Inferior parietal cortex (tissue), 1 donor: ENCODE results near the gene SLC17A2.
"Not testable (repeated sequence)": the region's sequence is repeated elsewhere in the genome, so short reads cannot be mapped to it uniquely, and the experiment has no call there.

Experiments
- DNase-seq: peaks from one replicate; pipeline ENCODE4 v3.0.0-alpha.2; 2016; ENCODE audit errors: extremely low spot score

Gene SLC17A2

DNA sequence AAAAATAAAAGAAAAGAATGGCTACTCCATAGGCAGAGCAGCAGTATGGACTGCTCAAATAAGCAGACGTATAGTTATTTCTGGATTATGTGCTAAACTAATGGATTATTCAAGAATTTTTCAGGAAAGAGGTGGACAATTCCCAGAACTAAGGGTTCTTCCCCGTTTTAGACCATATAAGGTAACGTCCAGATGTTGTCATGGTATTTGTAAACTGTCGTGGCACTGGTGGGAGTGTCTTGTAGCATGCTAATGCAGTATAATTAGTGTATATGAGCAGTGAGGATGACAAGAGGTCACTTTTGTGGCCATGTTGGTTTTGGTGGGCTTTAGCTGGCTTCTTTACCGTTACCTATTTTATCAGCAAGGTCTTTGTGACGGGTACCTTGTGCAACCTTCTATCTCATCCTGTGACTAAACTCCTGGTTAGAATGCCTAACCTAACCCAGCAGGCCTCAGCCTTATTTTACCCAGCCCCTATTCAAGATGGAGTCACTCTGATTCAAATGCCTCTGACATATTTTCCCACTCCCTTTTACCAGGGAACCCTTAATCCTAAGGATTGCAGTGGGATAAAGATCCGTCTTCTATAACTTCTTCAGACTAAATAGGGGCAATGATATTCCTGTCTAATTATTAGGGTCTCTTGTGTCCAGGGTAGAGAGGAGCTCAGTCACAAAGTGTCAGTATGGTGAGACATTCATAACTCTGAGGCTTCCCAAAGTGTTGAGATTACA is 21.0 kb upstream of the SLC17A2 start:
- DNase-seq: no peak

DNA sequence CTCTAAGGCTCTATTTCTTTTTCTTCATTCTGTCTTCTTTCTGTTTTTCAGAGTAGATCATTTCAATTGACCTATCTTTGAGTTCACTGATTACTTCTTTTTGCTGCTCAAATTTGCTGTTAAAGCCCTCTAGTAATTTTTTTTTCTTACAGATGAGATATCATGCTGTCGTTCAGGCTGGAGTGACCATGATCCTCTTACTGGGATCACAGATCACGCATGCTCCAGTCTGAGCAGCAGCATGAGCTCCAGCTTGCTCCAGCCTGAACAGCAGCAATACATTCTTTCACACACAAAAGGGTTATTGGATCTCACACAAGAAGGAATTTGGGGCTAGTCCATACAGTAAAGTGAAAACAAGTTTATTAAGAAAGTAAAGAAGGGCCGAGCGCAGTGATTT is 19.8 kb upstream of the SLC17A2 start:
- DNase-seq: no peak

DNA sequence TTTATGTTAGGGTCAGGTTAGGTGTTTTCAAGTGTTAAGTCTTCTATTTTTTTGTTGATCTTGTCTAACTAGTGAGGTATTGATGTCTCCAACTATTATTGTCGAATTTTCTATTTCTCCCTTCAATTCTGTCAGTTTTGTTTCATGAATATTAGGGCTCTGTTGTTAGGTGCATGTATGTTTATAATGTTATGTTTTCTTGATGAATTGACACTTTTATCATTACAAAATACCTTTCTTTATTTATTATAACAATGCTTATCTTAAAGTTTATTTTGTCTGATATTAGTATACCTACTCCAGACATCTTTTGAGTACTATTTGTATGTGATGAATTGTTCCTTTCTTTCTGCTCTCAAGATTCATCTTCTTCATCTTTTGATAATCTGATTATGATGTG is 19.2 kb upstream of the SLC17A2 start:
- DNase-seq: no peak

DNA sequence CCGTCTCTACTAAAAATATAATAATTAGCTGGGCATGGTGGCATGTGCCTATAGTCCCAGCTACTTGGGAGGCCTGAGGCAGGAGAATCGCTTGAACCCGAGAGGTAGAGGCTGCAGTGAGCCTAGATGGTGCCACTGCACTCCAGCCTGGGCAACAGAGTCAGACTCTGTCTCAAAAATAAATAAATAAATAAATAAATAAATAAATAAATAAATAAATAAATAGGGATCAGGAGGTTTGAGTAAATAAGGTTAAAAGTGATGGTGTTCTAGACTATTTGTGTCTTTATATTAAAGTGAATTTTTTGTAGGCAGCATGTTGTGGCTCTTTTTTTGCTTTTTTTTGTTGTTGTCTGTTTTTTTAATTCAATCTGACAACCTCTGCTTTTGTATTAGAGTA is 17.0 kb upstream of the SLC17A2 start:
- DNase-seq: not testable (repeated sequence)

DNA sequence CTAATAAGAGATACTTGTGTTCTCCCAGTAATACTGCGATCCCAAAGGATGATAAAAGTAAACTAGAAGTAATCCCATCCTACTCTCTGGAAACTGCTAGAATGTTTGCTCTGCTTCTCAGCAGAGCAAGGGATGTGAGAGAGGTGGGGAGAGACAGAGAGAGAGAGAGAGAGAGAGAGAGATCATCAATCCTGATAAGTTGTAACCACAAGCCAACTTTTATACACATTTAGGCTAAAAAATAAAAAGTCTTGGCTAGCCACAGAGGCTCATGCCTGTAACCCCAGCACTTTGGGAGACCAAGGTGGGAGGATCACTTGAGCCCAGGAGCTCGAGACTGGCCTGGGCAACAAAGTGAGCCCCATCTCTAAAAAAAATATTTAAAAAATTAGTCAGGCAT is 16.1 kb upstream of the SLC17A2 start:
- no peak for DNase-seq

DNA sequence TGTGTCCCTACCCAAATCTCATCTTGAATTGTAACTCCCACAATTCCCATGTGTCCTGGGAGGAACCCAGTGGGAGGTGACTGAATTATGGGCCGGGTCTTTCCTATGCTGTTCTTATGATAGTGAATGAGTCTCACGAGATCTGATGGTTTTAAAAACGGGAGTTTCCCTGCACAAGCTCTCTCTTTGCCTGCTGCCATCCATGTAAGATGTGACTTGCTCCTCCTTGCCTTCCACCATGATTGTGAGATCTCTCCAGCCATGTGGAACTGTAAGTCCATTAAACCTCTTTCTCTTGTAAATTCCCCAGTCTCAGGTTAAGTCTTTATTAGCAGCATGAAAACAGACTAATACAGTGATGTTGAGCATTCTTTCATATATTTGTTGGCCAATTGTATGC is 15.2 kb upstream of the SLC17A2 start:
- DNase-seq: not testable (repeated sequence)

DNA sequence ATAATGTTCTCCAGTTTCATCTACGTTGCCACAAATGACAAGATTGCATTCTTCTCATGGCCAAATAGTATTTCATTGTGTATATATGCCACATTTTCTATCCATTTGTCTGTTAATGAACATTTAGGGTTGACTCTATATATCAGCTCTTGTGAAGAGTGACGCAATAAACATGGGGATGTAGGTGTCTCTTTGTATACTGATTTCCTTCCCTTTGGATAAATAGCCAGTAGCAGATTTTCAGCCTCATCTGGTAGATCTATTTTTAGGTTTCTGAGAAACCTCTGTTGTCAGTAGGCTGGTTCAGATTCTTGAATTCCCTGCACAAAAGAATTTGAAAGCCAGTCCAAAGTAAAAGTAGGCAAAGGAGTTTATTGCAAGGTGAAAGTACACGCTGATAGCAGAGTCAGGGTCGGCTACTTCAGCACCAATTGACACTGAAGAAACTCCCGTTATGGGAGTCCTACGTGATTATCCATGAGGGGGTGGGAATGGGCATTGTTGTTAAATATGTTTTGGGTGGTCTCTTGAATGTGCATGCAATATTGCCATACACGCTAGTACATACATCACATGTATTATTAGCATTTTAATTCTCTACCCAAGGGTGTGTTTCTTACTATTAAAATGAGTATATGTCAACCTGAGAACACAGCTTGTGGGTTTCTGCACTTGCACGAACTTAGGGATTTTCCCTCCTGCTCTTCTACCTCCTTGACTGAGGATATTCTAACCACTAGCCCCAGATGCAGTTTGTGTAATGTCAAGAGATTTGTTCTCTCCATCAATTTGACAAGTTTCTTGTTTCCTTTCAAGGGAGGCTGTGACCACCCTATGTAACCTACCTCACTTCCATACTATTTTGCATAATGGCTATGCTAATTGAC is 14.4 kb upstream of the SLC17A2 start:
- DNase-seq: no peak

DNA sequence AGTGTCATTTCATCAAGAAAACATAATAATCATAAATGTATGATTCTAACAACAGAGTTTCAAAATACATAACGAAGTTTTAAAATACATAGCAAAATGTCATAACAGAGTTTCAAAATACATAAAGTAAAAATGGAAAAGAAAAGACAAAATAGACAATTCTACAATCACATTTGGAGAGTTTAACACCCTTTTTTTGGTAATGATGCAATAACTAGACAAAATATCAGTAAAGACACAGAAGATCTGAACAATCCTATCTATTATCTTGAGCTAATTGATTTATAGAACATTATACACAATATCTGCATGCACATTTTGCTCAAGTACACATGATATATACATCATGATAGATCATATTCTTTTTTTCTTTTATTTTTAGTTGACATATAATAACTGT is 13.4 kb upstream of the SLC17A2 start:
- DNase-seq: no peak

DNA sequence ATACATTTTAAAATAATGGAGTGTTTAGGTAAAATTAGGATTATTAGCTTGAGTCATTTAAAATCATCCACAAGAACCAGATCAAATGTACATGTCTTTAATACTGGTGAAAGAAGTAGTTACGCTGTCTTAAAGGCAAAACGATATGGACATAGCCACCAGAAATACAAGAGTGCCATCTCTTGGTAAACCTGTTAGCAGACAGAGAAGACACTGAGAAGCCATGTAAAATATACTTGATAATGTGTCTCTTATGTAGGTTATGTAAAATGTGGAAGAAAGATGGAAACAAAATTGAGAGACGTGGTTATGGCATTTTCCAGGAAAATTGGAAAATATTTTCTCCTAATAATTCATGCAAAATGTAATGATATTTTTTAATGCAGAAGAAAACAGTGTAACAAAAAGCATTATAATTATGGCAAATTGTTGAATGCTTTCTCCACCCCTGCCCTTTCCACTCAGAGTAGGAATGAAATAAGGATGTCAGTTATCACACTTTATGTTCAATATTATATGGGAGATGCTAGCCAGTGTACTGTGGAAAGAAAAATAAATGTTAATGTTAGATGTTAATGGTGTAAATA is 12.2 kb upstream of the SLC17A2 start:
- DNase-seq: peak; percentile 41

DNA sequence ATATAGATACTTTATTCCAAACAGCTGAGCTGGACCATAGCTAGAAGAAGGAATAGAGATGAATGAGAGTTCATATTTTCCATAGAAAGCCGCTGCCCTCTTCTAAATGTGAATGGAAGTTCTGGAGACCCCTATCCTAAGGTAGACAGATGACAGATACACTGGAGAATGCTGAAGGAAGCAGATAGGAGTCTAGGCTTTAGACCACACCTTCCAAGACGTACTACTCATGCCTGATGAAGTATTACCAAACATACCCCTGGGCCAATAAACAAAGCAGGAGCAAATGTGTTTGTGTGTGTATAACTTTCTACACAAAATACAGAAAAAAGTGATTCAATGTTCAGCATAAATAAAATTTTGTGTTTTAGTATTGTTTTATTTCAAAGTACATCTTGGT is 9.1 kb upstream of the SLC17A2 start:
- DNase-seq: no peak

DNA sequence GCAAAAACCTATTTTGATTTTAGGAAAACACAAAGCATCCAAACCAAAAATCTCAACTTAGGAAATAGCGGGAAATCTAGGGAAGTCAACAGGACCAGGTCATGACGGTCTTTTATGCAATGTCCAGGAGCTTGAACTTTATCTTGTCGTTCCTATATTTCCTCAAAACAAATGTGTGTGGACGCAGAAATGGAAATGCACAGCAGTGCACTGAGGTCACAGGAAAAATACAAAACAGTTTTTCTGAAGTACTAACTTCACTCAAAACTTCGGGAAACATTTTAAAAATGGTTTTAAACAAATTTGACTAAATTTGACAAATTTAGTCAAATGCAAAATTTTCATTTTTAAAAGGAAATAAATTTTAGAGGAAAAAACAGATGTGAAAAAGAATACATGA is 5.5 kb upstream of the SLC17A2 start:
- DNase-seq: no peak

DNA sequence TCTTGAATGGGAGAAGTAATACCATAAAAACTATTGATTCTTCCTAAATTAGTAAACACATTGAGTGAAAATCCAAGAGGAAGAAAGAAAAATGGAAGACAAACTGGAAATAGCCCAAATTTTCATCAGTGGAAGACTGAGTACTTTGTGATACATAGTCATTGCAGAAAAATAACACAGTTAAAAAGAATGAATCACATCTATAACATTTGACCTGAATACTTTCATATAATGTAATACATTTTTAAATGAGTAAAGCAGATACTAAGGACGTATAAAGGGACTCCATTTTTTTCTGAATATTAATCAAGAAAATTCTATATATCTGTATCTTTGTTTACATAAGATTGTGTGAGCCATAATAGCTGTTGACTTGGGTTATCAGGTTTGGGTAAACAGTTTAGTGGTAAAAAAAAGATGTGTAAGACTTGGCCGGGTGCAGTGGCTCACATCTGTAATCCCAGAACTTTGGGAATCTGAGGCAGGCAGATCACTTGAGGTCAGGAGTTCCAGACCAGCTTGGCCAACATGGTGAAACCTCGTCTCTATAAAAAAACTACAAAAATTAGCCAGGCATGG is 4.3 kb upstream of the SLC17A2 start:
- no peak for DNase-seq

DNA sequence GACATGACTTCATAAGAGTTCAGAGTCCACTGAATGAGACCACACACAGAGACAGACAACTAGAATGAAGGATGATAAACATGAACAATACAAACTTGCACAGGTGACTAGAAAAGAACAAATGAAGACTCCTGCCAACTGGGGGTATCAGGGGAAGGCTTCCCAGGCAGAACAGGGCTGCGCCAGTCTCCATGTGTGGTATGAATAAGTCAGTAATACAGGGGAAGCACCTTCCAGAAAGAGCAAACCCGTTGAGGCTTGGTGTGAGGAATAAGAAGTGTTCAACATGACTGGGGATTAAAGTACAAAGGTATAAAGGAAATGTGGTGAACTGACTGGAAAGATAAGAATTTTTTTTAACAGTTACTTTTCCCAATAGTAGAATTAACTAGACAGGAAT is 3.7 kb upstream of the SLC17A2 start:
- no peak for DNase-seq

DNA sequence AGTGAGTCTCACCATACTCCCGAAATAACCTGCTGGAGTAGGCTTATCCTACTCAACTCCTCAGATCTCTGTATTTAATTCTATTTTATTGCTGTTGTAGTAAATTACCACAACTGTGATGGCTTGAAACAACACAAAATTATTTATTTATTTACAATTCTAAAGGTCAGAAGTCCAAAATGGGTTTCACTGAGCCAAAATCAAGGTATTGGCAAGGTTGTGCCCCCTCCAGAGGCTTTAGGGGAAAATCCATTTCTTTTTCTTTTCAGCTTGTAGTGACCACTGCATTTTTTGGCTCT is 869 bp upstream of the SLC17A2 start:
- DNase-seq: no peak

DNA sequence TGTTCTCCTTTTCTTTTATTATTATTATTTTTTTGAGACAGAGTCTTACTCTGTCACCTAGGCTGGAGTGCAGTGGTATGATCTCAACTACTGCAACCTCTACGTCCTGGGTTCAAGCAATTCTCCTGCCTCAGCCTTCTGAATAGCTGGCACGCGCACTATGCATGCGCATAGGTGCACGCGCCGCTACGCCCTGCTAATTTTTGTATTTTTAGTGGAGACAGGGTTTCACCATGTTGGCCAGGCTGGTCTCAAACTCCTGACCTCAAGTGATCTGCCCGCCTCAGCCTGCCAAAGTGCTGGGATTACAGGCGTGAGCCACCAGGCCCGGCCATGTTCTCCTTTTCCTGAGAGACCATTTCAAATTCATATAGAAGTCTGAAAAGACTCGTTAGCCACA is 706 bp downstream of the SLC17A2 start:
- DNase-seq: not testable (repeated sequence)

DNA sequence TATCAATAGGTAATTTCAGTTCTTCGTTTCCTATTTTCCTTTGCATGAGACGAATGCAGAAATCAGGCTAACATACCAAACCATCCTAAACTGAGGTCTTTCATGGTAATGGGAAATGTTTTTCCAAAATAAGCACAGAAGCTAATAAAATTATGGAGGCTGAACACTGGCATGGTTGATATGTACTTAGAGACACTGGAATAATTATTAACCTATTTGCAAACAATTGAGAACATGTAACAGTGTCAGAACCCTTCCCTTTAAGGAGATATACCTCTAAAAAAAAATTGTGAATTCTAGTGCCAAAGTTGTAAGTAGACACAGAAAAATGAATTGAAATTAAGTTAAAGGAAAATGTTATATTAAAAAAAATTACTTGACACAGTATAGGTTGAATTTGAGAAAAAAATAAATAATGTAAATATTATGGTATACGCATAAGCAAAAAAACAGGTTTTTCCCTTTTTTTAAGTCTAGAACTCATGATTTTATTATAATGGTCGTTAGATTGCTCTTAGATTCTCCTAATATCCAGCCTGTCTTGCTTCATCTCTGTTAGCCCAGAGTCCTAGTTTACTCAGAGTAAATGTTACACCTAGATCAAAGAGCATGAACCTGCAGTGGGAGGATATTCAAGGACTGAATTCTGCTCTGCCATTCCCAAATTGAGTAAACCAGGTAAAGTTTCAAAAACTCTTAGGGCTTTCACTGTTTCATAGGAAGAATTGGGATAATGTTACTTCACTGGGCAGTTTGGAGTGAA is 1.7 kb downstream of the SLC17A2 start:
- no peak for DNase-seq

DNA sequence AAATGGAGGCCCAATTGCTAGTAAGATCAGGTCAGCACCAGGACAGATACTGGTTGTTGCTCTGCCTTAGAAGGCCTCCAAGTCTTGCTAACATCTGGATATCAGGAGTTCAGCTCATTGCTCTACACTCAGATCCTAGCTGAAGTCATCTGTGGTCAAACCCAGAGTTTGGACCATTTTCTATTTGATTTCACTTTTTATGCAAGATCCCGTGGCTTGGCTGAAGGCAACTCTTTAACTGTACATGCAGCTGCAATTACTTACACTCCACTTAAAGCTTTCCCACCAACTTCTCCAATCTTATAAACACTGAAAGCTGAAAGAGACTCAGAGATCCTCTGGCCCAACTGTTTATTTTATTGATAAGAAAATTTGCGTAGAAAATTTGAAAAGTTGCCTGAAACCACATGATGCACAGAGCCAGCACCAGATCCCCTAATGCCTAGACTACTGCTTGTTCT is 2.7 kb downstream of the SLC17A2 start:
- DNase-seq: no peak

DNA sequence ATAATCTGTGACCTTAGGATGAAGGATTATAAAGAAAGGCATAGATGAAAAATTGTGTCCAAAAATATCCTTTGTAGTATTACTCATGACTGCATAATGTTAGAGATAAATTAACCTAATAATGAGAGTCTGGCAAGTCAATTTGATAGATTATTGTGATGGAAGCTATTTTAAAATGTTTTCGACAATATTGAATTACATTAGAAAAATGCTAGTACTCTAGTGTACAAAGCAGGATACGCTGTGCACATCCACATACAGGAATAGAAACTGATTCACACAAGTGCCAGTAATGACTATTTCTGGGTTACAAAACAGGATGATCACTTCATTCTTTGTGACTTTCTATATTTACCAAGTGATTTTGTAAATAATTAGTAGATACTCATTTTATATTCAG is 3.3 kb downstream of the SLC17A2 start:
- DNase-seq: no peak

DNA sequence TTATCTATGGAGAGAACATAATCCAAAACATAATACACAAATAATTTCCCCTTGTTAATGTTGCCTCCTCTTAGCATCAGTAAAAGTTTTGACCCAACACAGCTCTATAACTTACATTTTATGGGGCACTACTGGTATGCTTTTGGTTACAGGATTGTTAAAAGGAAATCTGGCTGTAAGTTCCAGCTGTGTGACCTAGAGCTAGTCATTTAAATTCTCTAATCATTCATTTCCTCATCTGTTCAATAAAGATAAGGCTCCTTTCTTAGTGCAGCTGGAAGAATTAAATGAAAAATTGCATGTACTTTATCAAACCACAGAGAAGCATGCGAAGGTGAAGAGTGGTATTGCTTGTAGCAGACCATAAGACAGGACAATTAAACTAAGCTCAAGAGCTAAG is 4.6 kb downstream of the SLC17A2 start:
- DNase-seq: no peak

DNA sequence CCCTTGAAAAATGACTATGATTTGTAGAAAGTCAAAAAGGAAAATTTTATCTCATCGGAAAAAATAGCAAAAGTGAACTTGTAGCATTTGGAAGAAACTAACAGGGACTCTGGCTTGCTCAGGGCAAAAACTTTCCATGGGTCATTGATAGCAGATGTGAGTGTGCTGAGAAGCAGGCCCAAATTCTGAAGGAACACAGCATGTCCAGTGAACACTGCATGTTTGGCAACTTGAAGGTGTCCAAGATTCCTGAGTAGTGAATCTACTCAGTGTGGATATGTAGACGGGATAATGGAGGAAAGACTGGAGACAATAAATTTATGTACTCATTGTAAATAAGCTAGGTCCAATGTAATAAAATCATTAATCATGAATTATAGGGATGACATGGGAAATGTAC is 8.2 kb downstream of the SLC17A2 start:
- no peak for DNase-seq

DNA sequence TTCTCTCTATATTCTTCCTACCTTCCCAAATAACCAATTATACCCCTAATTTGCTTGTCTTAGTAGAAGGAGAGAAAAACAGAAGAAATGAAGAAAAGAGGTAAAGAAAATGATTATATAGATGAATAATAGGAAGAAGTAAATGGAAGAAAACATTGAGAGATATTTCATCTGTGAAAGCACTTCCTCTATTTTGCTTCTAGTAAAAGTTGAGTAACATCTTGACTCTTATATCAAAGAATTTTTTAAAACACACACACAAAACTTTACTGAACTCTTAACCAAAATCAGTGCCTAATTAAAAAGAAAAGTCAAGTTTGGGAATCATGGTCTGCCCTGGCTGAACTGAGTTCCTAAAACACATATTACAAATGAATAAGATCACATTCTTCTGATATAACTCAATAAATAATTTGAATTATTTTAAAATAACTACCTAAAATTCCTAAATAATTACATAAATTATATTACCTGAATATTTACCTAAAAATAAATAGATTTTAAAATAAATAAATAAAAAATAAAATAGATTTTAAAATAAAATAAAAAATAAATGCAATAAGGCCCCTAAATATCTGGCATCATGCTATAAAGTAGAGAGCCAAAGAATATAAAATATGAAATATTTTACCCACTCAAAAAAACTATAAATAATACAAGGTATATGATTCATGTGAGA is 8.8 kb downstream of the SLC17A2 start:
- DNase-seq: no peak
